Erythroblast (primary cell): ENCODE measurements around the gene DCAF10.
"Not testable (repeated sequence)": the region's sequence is repeated elsewhere in the genome, so short reads cannot be mapped to it uniquely, and the experiment has no call there.

Experiments used
- DNase-seq, 2 experiments: peaks; one replicate each; lab custom pipeline; 2025; lab: John Stamatoyannopoulos, UW
- GATA1 ChIP-seq: IDR thresholded peaks from 2 replicates; pipeline ENCODE4 v1.6.1; 2011; ENCODE audit warnings: low read depth, mild to moderate bottlenecking, control low read depth, low read length, moderate library complexity
- POLR2A ChIP-seq: IDR thresholded peaks from 2 replicates; pipeline ENCODE4 v1.6.1; 2011; ENCODE audit warnings: mild to moderate bottlenecking, low read length

Gene DCAF10, protein sequence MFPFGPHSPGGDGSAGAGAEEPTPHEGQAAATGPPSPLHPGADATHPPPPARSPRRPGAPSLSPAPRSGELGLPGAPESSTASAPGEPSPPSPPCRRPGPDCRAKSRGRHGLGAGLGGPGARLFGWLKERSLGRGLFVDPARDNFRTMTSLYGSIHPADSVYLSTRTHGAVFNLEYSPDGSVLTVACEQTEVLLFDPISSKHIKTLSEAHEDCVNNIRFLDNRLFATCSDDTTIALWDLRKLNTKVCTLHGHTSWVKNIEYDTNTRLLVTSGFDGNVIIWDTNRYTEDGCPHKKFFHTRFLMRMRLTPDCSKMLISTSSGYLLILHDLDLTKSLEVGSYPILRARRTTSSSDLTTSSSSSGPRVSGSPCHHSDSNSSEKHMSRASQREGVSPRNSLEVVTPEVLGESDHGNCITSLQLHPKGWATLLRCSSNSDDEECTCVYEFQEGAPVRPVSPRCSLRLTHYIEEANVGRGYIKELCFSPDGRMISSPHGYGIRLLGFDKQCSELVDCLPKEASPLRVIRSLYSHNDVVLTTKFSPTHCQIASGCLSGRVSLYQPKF

DNA sequence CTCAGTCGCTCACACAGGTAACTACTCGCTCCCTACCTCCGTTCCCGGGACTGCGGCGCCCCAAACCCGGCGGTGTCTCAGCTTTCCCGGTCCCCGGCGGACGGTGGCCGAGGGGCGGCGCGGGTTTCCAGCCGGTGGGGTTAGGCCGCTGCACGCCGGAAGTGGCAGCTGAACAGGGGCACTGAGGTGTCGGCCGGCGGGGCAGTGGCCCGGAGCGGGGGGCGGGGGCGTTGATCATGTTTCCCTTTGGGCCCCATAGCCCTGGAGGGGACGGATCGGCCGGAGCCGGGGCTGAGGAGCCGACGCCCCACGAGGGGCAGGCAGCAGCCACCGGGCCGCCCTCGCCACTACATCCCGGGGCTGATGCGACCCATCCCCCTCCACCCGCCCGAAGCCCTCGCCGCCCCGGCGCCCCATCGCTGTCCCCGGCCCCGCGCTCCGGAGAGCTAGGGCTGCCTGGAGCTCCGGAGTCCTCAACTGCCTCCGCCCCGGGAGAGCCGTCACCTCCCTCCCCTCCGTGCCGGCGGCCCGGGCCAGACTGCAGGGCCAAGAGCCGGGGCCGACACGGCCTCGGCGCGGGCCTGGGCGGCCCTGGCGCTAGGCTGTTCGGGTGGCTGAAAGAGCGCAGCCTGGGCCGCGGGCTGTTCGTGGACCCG lies at the start of gene DCAF10:
Gene DCAF10, plus strand, starts transcription at position 167 of the 656 bp plus-strand sequence. Its CDS starts 70 bp downstream, at position 237.
- DNase-seq, result peak; percentile 92 to 94
- no peak for TF ChIP-seq GATA1
- peak; percentile 79 for TF ChIP-seq POLR2A

DNA sequence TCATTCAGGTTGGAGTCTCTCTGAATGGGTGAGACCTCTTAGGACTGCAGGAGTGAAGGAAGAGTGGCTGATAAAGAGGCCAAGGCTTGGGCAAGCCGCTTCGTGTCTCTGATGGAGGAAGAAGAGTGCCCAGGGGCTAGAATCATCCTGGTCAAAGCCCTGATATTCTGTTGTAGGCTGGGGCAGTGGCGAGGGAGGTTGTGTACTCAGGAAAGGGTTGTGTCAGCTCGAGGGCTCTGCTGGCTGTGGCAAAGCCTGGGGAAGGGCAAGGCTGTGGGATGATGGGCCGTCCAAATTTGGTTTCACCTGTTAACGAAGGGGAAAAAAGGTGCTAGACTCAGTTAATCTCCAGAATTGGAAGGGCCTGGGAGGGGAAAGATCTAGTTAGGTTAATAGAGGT lies 49.4 kb upstream of the DCAF10 start:
- DNase-seq, result no peak
- TF ChIP-seq GATA1, result no peak
- no peak for TF ChIP-seq POLR2A

DNA sequence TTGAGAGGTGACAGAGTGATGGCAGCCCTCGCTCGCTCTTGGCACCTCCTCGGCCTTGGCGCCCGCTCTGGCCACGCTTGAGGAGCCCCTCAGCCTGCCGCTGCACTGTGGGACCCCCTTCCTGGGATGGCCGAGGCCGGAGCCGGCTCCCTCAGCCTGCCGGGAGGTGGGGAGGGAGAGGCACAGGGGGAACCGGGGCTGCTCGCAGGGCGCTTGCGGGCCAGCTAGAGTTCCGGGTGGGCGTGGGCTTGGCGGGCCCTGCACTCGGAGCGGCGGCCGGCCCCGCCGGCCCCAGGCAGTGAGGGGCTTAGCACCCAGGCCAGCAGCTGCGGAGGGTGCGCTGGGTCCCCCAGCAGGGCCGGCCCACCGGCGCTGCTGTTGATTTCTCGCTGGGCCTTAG lies 48.9 kb upstream of the DCAF10 start:
- DNase-seq, result not testable (repeated sequence)

DNA sequence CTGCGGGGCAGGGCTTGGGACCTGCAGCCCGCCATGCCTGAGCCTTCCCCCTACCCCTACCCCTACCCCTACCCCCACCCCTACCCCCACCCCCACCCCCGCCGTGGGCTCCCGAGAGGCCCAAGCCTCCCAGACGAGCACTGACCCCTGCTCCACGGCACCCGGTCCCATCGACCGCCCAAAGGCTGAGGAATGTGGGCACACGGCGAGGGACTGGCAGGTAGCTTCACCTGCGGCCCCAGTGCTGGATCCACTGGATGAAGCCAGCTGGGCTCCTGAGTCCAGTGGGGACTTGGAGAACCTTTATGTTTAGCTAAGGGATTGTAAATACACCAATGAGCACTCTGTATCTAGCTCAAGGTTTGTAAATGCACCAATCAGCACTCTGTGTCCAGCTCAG lies 48.5 kb upstream of the DCAF10 start:
- DNase-seq, result not testable (repeated sequence)

DNA sequence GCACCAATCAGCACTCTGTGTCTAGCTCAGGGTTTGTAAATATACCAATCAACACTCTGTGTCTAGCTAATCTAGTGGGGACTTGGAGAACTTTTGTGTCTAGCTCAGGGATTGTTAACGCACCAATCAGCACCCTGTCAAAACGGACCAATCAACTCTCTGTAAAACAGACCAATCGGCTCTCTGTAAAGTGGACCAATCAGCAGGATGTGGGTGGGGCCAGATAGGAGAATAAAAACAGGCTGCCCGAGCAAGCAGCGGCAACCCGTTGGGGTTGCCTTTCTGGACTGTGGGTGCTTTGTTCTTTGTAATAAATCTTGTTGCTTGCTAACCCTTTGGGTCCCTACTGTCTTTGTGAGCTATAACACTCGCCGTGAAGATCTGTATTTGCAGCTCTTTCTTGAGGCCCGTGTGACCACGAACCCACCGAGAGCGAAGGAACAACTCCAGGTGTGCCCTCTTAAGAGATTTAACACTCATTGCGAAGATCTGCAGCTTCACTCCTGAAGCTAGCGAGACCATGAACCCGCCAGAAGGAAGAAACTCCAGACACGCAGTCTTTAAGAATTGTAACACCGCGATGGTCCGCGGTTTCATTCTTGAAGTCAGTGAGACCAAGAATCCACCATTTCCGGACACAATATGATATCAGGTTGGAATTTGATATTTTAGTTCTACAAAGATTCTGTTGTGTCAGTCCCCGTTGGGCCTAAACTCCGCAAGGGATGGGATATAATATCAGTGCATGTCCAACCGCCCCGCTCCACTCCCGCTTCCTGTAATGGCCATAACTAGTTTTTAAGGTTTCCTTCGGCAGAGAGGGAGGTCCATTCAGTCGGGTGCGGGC lies 47.7 kb upstream of the DCAF10 start:
- TF ChIP-seq POLR2A (no peak), GATA1 (no peak)
- DNase-seq, result peak in 1 of 2 experiments; percentile 23

DNA sequence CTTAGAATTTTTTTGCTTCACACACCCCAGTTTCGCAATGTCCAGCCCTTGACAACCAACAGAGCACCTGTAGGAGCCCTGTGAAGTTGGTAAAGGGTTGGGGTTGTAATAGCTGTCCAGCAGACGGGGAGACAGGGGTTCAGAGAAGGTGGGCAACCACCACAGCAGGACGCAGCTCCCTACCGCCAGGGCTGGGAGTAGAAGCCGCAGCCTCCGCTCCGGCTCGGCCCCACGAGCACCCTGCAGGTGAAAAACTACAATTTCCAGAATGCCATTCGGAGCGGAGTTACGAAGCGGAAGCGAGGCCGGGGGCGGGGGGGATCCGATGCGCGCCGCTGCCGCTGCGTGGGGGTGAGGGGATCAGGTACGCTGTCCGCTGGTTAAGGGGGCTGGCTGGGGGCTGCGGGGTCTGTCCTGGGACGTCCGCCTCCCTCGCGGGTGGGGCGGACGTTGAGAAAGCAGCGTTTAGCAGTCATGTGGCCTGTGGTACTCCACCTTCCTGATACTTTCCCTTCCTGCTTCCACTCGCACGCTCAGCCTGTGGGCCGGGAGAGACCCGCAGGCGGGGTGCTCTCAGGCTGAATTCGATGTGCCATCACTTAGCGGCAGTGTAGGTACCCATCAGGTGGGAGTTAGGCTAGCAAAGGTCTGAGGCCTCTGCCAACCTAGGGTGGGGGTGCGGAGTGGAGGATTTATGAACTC lies 47.0 kb upstream of the DCAF10 start, which contains the start of gene TRMT10B:
Gene TRMT10B, plus strand, starts transcription at position 317 of the 702 bp plus-strand sequence. CDS start 8,127 bp downstream, outside the sequence.
- peak; percentile 77 to 79 for DNase-seq

DNA sequence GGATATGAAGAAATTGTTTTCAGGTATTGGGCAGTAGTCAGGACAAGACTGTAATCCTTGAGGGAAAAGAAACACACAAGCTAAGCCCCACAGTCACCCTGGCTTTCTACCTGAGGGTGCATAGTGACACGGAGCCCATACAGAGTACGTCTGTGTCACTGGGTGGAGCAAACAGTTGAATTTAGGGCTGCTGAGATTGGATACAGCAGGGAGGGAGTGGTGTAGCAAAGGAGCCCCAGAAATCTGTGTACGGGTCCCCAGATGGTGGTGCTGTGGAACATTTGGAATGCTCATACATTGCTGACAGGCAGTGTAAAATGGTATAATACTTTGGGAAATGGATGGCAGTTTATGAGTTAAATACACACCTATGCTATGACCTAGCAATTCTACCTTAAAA lies 41.9 kb upstream of the DCAF10 start:
- DNase-seq, result no peak
- no peak for TF ChIP-seq GATA1
- no peak for TF ChIP-seq POLR2A

More for the DNA sequence above, 47.0 kb upstream of the DCAF10 start, which contains the start of gene TRMT10B:
- TF ChIP-seq POLR2A, result peak; percentile 55
- TF ChIP-seq GATA1, result no peak

DNA sequence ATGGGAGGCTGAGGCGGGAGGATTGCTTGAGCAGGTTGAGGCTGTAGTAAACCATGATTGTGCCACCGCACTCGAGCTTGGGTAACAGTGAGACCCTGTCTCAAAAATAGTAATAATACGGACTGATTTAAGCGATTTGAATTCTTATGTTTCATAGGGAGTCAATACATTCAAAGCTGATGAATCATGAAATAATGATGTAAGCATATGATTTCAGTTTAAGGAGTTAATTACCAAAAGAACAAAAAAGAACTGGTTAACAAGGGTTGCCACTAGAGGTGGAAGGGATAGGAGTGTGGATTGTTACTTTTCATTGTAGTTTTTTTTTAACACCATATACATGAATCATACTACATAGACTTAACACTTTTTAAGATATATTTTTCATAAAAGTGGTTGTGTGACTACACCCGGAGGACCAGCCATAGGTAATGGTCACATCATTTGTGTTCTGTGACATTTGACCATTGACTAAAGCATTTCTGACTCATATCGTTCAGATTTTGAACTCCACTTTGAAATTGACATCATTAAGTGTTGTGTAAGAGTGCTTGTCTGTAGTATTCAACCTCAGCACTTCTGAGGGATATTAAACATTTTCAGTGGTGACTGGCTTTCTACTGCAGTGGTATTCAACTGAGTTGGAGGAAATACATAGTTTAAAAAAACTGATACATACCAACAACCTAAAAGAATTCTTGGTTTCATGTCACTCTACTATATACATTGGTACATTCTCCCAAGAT lies 40.0 kb upstream of the DCAF10 start:
- DNase-seq, result no peak

DNA sequence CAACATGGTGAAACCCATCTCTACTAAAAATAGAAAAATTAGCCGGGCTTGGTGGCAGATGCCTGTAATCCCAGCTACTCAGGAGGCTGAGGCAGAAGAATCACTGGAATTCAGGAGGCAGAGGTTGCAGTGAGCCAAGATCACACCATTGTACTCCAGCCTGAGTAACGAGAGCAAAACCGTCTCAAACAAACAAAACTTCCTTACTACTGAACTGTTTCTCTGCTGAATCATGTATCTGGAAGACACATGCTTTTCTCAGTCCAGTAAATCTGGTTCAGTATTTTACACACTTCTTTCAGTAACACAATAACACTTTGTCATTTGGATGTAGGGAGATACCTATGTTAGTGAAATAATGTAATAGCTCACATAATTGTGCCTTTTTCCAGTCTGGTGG lies 39.1 kb upstream of the DCAF10 start:
- DNase-seq, result no peak
- TF ChIP-seq GATA1, result no peak
- no peak for TF ChIP-seq POLR2A

More for the DNA sequence above, 40.0 kb upstream of the DCAF10 start:
- TF ChIP-seq POLR2A, result no peak
- no peak for TF ChIP-seq GATA1

DNA sequence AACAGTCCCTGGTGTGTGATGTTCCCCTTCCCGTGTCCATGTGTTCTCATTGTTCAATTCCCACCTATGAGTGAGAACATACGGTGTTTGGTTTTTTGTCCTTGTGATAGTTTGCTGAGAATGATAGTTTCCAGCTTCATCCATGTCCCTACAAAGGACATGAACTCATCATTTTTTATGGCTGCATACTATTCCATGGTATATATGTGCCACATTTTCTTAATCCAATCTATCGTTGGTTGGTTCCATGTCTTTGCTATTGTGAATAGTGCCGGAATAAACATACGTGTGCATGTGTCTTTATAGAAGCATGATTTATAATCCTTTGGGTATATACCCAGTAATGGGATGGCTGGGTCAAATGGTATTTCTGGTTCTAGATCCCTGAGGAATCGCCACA lies 35.3 kb upstream of the DCAF10 start:
- not testable (repeated sequence) for DNase-seq

DNA sequence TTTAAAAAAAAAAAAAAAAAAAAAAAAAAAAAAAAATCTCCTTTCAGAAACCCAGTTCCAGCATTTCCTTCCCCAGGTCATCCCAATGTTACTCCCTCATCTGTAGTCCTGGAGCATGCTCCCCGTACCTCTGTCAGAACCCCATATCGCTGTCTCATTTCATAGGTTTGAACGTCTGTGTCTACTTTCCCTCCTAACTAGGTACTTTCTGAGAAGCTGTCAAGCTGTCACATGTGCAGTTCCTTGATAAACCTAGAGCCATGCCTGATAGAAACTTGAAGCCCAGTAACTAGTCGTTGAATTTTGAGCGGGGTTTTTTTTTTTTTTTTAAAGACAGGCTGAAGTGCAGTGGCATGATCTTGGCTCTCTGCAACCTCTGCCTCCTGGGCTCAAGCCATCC lies 31.3 kb upstream of the DCAF10 start:
- TF ChIP-seq POLR2A (no peak), GATA1 (no peak)
- peak; percentile 47 to 77 for DNase-seq

DNA sequence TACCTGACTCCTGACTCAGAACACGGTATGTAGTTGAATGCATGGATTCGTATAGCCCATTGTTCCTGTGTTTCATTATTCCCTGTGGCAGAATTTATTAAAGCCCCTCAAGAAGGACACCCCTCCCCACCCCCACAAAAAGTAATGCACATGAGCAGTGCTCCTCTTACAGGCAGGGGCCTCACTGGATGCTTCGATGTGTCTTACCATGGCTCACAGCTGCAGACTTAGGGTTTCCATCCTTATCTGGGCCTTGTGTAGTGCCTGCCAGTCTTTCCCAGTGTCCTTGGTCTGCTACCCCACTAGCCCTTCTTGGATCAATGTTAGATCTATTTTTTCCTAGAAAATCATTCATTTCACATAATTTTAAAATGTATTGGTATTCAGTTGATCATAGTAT lies 30.6 kb upstream of the DCAF10 start:
- no peak for DNase-seq
- TF ChIP-seq GATA1 (no peak), POLR2A (no peak)
